Brain microvascular endothelial cell (primary cell): Measurements from ENCODE around the gene ATF7IP.
A peak's percentile ranks its signal among the peaks of the same experiment; 100 is the strongest.

Experiments used
- DNase-seq: peaks from one replicate; pipeline ENCODE4 v3.0.0-alpha.2; 2020
- H3K27ac ChIP-seq: fragments of 250-450 bp; sonication (Bioruptor Pico); 2 replicates; pipeline ENCODE4 v1.5.1; 2020; ENCODE audit warnings: mild to moderate bottlenecking, moderate library complexity
- H3K27me3 ChIP-seq: fragments of 250-450 bp; sonication (Bioruptor Pico); replicated peaks from 2 replicates; pipeline ENCODE4 v1.5.1; 2020; ENCODE audit warnings: mild to moderate bottlenecking
- H3K36me3 ChIP-seq: fragments of 250-450 bp; sonication (Bioruptor Pico); replicated peaks from 2 replicates; pipeline ENCODE4 v1.5.1; 2020; ENCODE audit warnings: mild to moderate bottlenecking
- H3K4me3 ChIP-seq: 2 replicates; pipeline ENCODE4 v1.5.1; 2011; ENCODE audit warnings: low read depth, mild to moderate bottlenecking, control low read depth, low read length, moderate library complexity
- in situ Hi-C: cut with HindIII; loops from 2 replicates; pipeline ENCODE4 v1.10.0; 2017; ENCODE audit warnings: low sequenced_read_pairs, low pct_ligation_motif_present
- TF ChIP-seq, protein P1 (sequence below): IDR thresholded peaks from 2 replicates; pipeline ENCODE4 v1.5.1; 2011; ENCODE audit warnings: low read depth, mild to moderate bottlenecking, moderate library complexity, low read length, control low read depth, inconsistent platforms; ENCODE audit errors: missing control alignments

Gene ATF7IP

GRCh38 chr12:14367040-14367661, 1.7 kb downstream of the ATF7IP start:
- in situ Hi-C loops, result no loop called here
- Histone ChIP-seq H3K27ac (peak overlapping the region; percentile 94), H3K36me3 (no peaks in the 10 kb centered on the region), H3K27me3 (no peaks in the 10 kb centered on the region), H3K4me3 (peak overlapping the region; percentile 73)
- no peak for DNase-seq
- TF ChIP-seq, protein P1, sequence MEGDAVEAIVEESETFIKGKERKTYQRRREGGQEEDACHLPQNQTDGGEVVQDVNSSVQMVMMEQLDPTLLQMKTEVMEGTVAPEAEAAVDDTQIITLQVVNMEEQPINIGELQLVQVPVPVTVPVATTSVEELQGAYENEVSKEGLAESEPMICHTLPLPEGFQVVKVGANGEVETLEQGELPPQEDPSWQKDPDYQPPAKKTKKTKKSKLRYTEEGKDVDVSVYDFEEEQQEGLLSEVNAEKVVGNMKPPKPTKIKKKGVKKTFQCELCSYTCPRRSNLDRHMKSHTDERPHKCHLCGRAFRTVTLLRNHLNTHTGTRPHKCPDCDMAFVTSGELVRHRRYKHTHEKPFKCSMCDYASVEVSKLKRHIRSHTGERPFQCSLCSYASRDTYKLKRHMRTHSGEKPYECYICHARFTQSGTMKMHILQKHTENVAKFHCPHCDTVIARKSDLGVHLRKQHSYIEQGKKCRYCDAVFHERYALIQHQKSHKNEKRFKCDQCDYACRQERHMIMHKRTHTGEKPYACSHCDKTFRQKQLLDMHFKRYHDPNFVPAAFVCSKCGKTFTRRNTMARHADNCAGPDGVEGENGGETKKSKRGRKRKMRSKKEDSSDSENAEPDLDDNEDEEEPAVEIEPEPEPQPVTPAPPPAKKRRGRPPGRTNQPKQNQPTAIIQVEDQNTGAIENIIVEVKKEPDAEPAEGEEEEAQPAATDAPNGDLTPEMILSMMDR, result no peak

DNA sequence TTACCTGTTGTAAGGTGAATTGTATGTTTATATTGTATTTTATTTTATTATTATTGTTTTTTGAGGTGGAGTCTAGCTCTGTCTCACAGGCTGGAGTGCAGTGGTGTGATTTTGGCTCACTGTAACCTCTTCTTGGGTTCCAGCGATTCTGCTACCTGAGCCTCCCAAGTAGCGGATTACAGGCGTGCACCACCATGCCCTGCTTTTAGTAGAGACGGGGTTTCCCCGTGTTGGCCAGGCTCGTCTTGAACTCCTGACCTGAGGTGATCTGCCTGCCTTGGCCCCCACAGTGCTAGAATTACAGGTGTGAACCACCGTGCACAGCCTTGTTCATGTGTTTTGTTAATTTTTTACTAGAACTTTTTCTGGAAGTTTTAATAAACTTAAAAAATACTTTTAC, 3.8 kb downstream of the ATF7IP start:
- Histone ChIP-seq H3K36me3 (no peaks in the 10 kb centered on the region), H3K4me3 (no peak overlapping the region), H3K27ac (no peak overlapping the region), H3K27me3 (no peaks in the 10 kb centered on the region)
- DNase-seq, result no peak
- TF ChIP-seq, protein P1, result no peak
- in situ Hi-C loops, result no loop called here

- Histone ChIP-seq H3K36me3 (no peaks in the 10 kb centered on the region), H3K27me3 (no peaks in the 10 kb centered on the region), H3K27ac (peak overlapping the region; percentile 61), H3K4me3 (no peak overlapping the region)
- in situ Hi-C loops, result no loop called here
- TF ChIP-seq, protein P1, result no peak
- no peak for DNase-seq
Measured at GRCh38 chr12:14373217-14373616, 7.7 kb downstream of the ATF7IP start.

DNA sequence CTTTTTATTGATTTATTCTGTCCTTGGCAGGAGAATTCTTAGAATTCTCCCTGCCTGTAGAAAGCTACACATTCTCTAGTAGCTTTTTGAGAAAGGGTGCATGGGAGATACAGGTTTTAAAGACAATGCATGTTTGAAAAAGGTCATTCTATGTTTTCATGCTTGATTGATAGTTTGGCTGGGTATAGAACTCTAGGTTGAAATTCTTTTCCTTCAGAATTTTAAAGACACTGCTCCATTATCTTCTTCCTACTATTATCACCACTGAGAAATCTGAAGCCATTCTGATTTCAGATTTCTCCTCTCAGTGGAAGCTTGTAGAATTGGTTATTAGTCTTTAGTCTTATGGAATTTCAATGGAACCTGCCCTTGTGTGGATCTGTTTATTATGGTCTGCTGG, 14.0 kb downstream of the ATF7IP start:
- Histone ChIP-seq H3K27ac (no peak overlapping the region), H3K27me3 (no peaks in the 10 kb centered on the region), H3K4me3 (no peak overlapping the region), H3K36me3 (no peaks in the 10 kb centered on the region)
- no peak for DNase-seq
- TF ChIP-seq, protein P1, result no peak
- in situ Hi-C loops, result no loop called here

- TF ChIP-seq, protein P1, result no peak
- peak; percentile 93 for DNase-seq
- in situ Hi-C loops, result no loop called here
- Histone ChIP-seq H3K27me3 (no peaks in the 10 kb centered on the region), H3K4me3 (peak overlapping the region; percentile 40), H3K27ac (peak overlapping the region; percentile 83), H3K36me3 (no peaks in the 10 kb centered on the region)
Measured at GRCh38 chr12:14384783-14385638, 19.5 kb downstream of the ATF7IP start.
